GM12878 (cell line): ENCODE data around the gene PLXNC1. TPM values are rescaled to one million over a fixed set of nuclear protein-coding genes. Genes with fewer than 3 reads are reported as not detected.

Source experiments
- ATAC-seq: fragments of 200-7000 bp; cut with Tn5 transposase; 3 replicates; pipeline ENCODE4 v1.9.1; 2020; ENCODE audit warnings: mild to moderate bottlenecking, moderate library complexity
- BruUV-seq: library from RNA; stranded (reverse); fragments of 400-500 nt; replicated peaks from 2 replicates; lab custom pipeline; 2021; lab: Mats Ljungman, UMichigan
- CTCF ChIA-PET: fragments of 300-600 bp; sonication (Branson Sonifier 250); formaldehyde crosslinking; extraction: SDS; loops from one replicate; lab custom pipeline; 2021; ENCODE audit warnings: inconsistent platforms; lab: Yijun Ruan, JAX
- POLR2A ChIA-PET: fragments of 350-600 bp; formaldehyde crosslinking; extraction: SDS; loops from one replicate; lab custom pipeline; 2021; ENCODE audit warnings: inconsistent platforms; lab: Charles Lee
- RAD21 ChIA-PET: fragments of 300-600 bp; sonication (Branson Sonifier 250); formaldehyde crosslinking; loops from one replicate; lab custom pipeline; 2023; ENCODE audit warnings: antibody characterized with exemption; ENCODE audit not compliant: unreplicated experiment; lab: Charles Lee
- SMC1A ChIA-PET: fragments of 300-600 bp; sonication (Branson Sonifier 250); formaldehyde crosslinking; loops from one replicate; lab custom pipeline; 2023; ENCODE audit not compliant: unreplicated experiment, uncharacterized antibody; lab: Charles Lee
- DNase-seq: peaks from one replicate; pipeline ENCODE4 v3.0.0-alpha.2; 2011; ENCODE audit warnings: low read depth, low spot score
- FAIRE-seq: peaks from 3 replicates; lab custom pipeline; 2011; peaks lifted over from hg19 to GRCh38; lab: Jason Lieb, UNC
- H2AFZ ChIP-seq: 2 replicates; pipeline ENCODE4 v1.6.0; 2011; ENCODE audit warnings: low read depth, low read length, control low read depth; ENCODE audit not compliant: control insufficient read depth
- H3K27ac ChIP-seq: 2 replicates; pipeline ENCODE4 v1.5.1; 2011; ENCODE audit warnings: control low read depth; ENCODE audit not compliant: control insufficient read depth, insufficient read depth
- H3K27me3 ChIP-seq, 2 experiments: replicated peaks in 1 of 2; 2 replicates each; pipeline versions ENCODE4 v1.6.0 to v1.6.1; 2011; ENCODE audit warnings: low read length in 1 of 2; ENCODE audit not compliant: control insufficient read depth in 2 of 2, insufficient read depth in 2 of 2
- H3K36me3 ChIP-seq, 2 experiments: 2 replicates each; pipeline ENCODE4 v1.5.1; 2011; ENCODE audit warnings: low read length in 1 of 2; ENCODE audit not compliant: control insufficient read depth in 2 of 2, insufficient read depth in 2 of 2
- H3K4me1 ChIP-seq: 2 replicates; pipeline ENCODE4 v1.6.1; 2011; ENCODE audit warnings: mild to moderate bottlenecking, low read length, moderate library complexity, mixed read lengths; ENCODE audit not compliant: control insufficient read depth, insufficient read depth
- H3K4me2 ChIP-seq: 2 replicates; pipeline ENCODE4 v1.6.0; 2011; ENCODE audit warnings: control low read depth; ENCODE audit not compliant: control insufficient read depth, insufficient read depth
- H3K4me3 ChIP-seq: fragments of 200-600 bp; sonication (generic); 2 replicates; pipeline ENCODE4 v1.5.1; 2016
- H3K79me2 ChIP-seq: 2 replicates; pipeline ENCODE4 v1.6.0; 2011; ENCODE audit warnings: low read length; ENCODE audit not compliant: control insufficient read depth, insufficient read depth
- H3K9ac ChIP-seq: 2 replicates; pipeline ENCODE4 v1.8.0; 2011; ENCODE audit warnings: low read length, control low read depth, mixed read lengths; ENCODE audit not compliant: control insufficient read depth, insufficient read depth
- H3K9me3 ChIP-seq: replicated peaks from 3 replicates; pipeline ENCODE4 v1.5.1; 2011; ENCODE audit warnings: mild to moderate bottlenecking, low read length; ENCODE audit not compliant: control insufficient read depth, insufficient read depth
- H4K20me1 ChIP-seq: 2 replicates; pipeline ENCODE4 v1.6.0; 2011; ENCODE audit not compliant: control insufficient read depth, insufficient read depth
- BCLAF1 ChIP-seq: fragments of 450-650 bp; IDR thresholded peaks from 2 replicates; pipeline ENCODE4 v1.6.1; 2017; ENCODE audit warnings: antibody characterized with exemption, mild to moderate bottlenecking, moderate library complexity
- CTCF ChIP-seq, 3 experiments: IDR thresholded peaks in 2 of 3; conservative IDR thresholded peaks in 1 of 3; 2 replicates each; pipeline ENCODE4 v1.5.1; 2011; ENCODE audit warnings: low read depth in 3 of 3, low read length in 3 of 3, mild to moderate bottlenecking in 3 of 3, control low read depth in 2 of 3, moderate library complexity in 2 of 3, inconsistent platforms in 1 of 3, mixed read lengths in 1 of 3; ENCODE audit not compliant: control insufficient read depth in 2 of 3, insufficient read depth in 1 of 3; ENCODE audit errors: extremely low read depth in 1 of 3
- DPF2 ChIP-seq: fragments of 450-650 bp; IDR thresholded peaks from 2 replicates; pipeline ENCODE4 v1.6.1; 2017; ENCODE audit warnings: mild to moderate bottlenecking
- EED ChIP-seq: sonication (generic); IDR thresholded peaks from 2 replicates; pipeline ENCODE4 v1.6.1; 2016; ENCODE audit warnings: antibody characterized with exemption, low read depth
- KLF5 ChIP-seq: fragments of 450-650 bp; IDR thresholded peaks from 2 replicates; pipeline ENCODE4 v1.6.1; 2014; ENCODE audit warnings: mild to moderate bottlenecking; ENCODE audit not compliant: partially characterized antibody
- MEF2A ChIP-seq: IDR thresholded peaks from 2 replicates; pipeline ENCODE4 v1.6.1; 2011; ENCODE audit warnings: low read depth, mild to moderate bottlenecking, low read length, moderate library complexity; ENCODE audit not compliant: insufficient read depth
- RUNX3 ChIP-seq: IDR thresholded peaks from 2 replicates; pipeline ENCODE4 v1.6.1; 2012; ENCODE audit warnings: low read length, inconsistent platforms
- SIN3A ChIP-seq: IDR thresholded peaks from 2 replicates; pipeline ENCODE4 v1.6.1; 2012; ENCODE audit warnings: low read depth, low read length, improper control_type of control experiment
- SP1 ChIP-seq: IDR thresholded peaks from one replicate; pipeline ENCODE4 v1.6.1; 2011; ENCODE audit warnings: low read depth, low read length
- SUZ12 ChIP-seq: fragments of 200-600 bp; sonication (generic); IDR thresholded peaks from one replicate; pipeline ENCODE4 v1.6.1; 2018; ENCODE audit warnings: antibody characterized with exemption, mild to moderate bottlenecking; ENCODE audit not compliant: unreplicated experiment
- TAF1 ChIP-seq: IDR thresholded peaks from 2 replicates; pipeline ENCODE4 v1.6.1; 2011; ENCODE audit warnings: mild to moderate bottlenecking, low read depth, low read length, borderline replicate concordance
- TARDBP ChIP-seq: IDR thresholded peaks from 2 replicates; pipeline ENCODE4 v1.6.1; 2016; ENCODE audit warnings: borderline replicate concordance
- USF2 ChIP-seq: IDR thresholded peaks from 2 replicates; pipeline ENCODE4 v1.6.1; 2011; ENCODE audit warnings: low read depth, low read length, improper control_type of control experiment, borderline replicate concordance
- YBX1 ChIP-seq: fragments of 450-650 bp; IDR thresholded peaks from 2 replicates; pipeline ENCODE4 v1.6.1; 2016; ENCODE audit warnings: antibody characterized with exemption
- WGBS: methylation state at CpG from one replicate; pipeline ENCODE4 v1.1.6; 2016; ENCODE audit warnings: low lambda C conversion rate; ENCODE audit not compliant: insufficient replicate concordance, insufficient coverage; ENCODE audit errors: missing lambda C conversion rate; 5-methylcytosine and 5-hydroxymethylcytosine counted together
- in situ Hi-C: fragments of 300-500 bp; cut with MboI; formaldehyde crosslinking; loops from 9 replicates; pipeline ENCODE4 v1.14.3; 2018; ENCODE audit warnings: mixed read lengths
- intact Hi-C: fragments of 100-400 bp; cut with micrococcal nuclease; formaldehyde crosslinking; loops from one replicate; pipeline ENCODE4 v1.14.2; 2022; ENCODE audit not compliant: unreplicated experiment
- polyA plus RNA-seq, 11 experiments: library from polyadenylated mRNA; depleted of rRNA in 4 of 11; unstranded in 6 of 11; stranded (reverse) in 5 of 11; fragments of >200 nt; fragmentation: Nextera tagmentation in 4 of 11; fragmentation: Illumina TruSeq in 1 of 11; extraction: Ambion mirVana in 4 of 11; extraction: Trizol in 1 of 11; gene quantifications; 1 replicate in 1 of 11; 2 replicates in 10 of 11; pipeline versions ENCODE4 v1.2.1 to v1.2.3, GENCODE V29; 2011 to 2016; ENCODE audit warnings: inconsistent platforms in 2 of 11, missing spikeins in 2 of 11, low read depth in 1 of 11
- total RNA-seq, 4 experiments: library from RNA; depleted of rRNA in 3 of 4; stranded (reverse); fragments of >200 nt in 3 of 4; fragmentation: Illumina TruSeq in 1 of 4; extraction: Trizol in 1 of 4; gene quantifications; 2 replicates each; pipeline versions ENCODE4 v1.2.1 to v1.2.3, GENCODE V29; 2013 to 2021

PLXNC1 gene
- total and polyA plus RNA-seq, 10 of the 15 experiments (the other 5 are each of a cell fraction or from before 2014, with no cell fraction given): 5.2 to 41.2 (median 24.6) TPM

GRCh38 chr12:94165670-94166364 is 17.4 kb downstream of the PLXNC1 start (continued):
- TF ChIP-seq TARDBP: no peak
- TF ChIP-seq BCLAF1: no peak
- TF ChIP-seq SUZ12: no peak
- TF ChIP-seq KLF5: no peak

- no peak overlapping the region for H3K9ac ChIP-seq
- no peak for TF ChIP-seq CTCF (IDR thresholded peaks at IDR 0.05 in 2 of 3, conservative IDR thresholded peaks at IDR 0.05 in 1 of 3; ENCODE audit: control insufficient read depth in 2 of 3, extremely low read depth in 1 of 3, insufficient read depth in 1 of 3, low read depth in 3 of 3, low read length in 3 of 3)
- no peak for TF ChIP-seq RUNX3
- no peak for TF ChIP-seq TAF1
- TF ChIP-seq DPF2: no peak
- no peak for TF ChIP-seq YBX1
- no peak for TF ChIP-seq MEF2A
- TF ChIP-seq SP1: no peak
- no peak for TF ChIP-seq SIN3A
- no peak for TF ChIP-seq USF2
- TF ChIP-seq EED: no peak
Measured at GRCh38 chr12:94167071-94167755, 18.8 kb downstream of the PLXNC1 start.

More at GRCh38 chr12:94167071-94167755, 18.8 kb downstream of the PLXNC1 start:
- ChIA-PET CTCF (interaction anchor here (0.7 to 2.1 kb wide), 6 partner anchors 11 to 148 kb away, joined by 3 to 7 read pairs (median 4); no protein-coding TSS in a partner anchor), RAD21 (interaction anchor here (1.0 to 1.5 kb wide), 5 partner anchors 9 to 17 kb away, joined by 3 to 9 read pairs (median 3); no protein-coding TSS in a partner anchor), SMC1A (interaction anchor here (0.5 to 21.2 kb wide), 7 partner anchors 7 to 262 kb away, joined by 3 to 367 read pairs (median 5); partner anchors contain the start of gene PLXNC1), POLR2A (interaction anchor here (1.0 to 2.3 kb wide), 4 partner anchors 9 to 60 kb away, joined by 3 to 6 read pairs (median 3); no protein-coding TSS in a partner anchor)
- no peak for ATAC-seq
- no peak overlapping the region for H3K27ac ChIP-seq
- FAIRE-seq: no peak
- BruUV-seq: no TSS peak
- in situ Hi-C loops (no loop called here), intact Hi-C loops (no loop called here)
- no peak overlapping the region for H2AFZ ChIP-seq
- peaks cover 7 to 13% of the 10 kb centered on the region in 2 experiments; a peak in 3 of 4 replicates for H3K36me3 ChIP-seq
- no peaks in the 10 kb centered on the region for H4K20me1 ChIP-seq
- H3K4me3 ChIP-seq: no peak overlapping the region
- peaks cover 8% of the 10 kb centered on the region; the same call in 1 of the 2 replicates for H3K4me1 ChIP-seq
- no peaks in the 10 kb centered on the region; the same call in 2 of the 3 replicates for H3K9me3 ChIP-seq
- peaks cover 7% of the 10 kb centered on the region for H3K79me2 ChIP-seq
- DNase-seq: no peak
- H3K4me2 ChIP-seq: no peak overlapping the region
- H3K27me3 ChIP-seq: no peaks in the 10 kb centered on the region
- 86% methylated on average over 8 of the region's 8 CpGs for WGBS
